Mesenchymal stem cell (in vitro differentiated cells and primary cell): Measurements from ENCODE around the gene IFIT5.
A peak's percentile ranks its signal among the peaks of the same experiment; 100 is the strongest.

Experiments
- DNase-seq: peaks from one replicate; pipeline ENCODE4 v3.0.0-alpha.2; 2013
- H2AFZ ChIP-seq: one replicate; pipeline ENCODE4 v1.6.1; 2013; ENCODE audit warnings: low read depth, mild to moderate bottlenecking, control low read depth, inconsistent platforms, low read length, moderate library complexity
- H2AK5ac ChIP-seq: 2 replicates; pipeline ENCODE4 v1.6.1; 2013; ENCODE audit warnings: low read length, moderate library complexity, mild to moderate bottlenecking, inconsistent platforms; ENCODE audit not compliant: severe bottlenecking
- H2BK120ac ChIP-seq: one replicate; pipeline ENCODE4 v1.6.1; 2013; ENCODE audit warnings: low read depth, mild to moderate bottlenecking, inconsistent platforms, low read length, moderate library complexity
- H2BK12ac ChIP-seq, 2 experiments: one replicate each; pipeline ENCODE4 v1.6.1; 2013; ENCODE audit warnings: inconsistent platforms in 2 of 2, low read length in 2 of 2, mild to moderate bottlenecking in 2 of 2, moderate library complexity in 2 of 2, control low read depth in 1 of 2
- H2BK15ac ChIP-seq: one replicate; pipeline ENCODE4 v1.6.1; 2013; ENCODE audit warnings: mild to moderate bottlenecking, low read depth, inconsistent platforms; ENCODE audit not compliant: poor library complexity, severe bottlenecking
- H2BK5ac ChIP-seq: 2 replicates; pipeline ENCODE4 v1.6.1; 2013; ENCODE audit warnings: low read depth, mild to moderate bottlenecking, low read length, control low read depth, inconsistent platforms; ENCODE audit not compliant: poor library complexity, severe bottlenecking
- H3K14ac ChIP-seq, 2 experiments: one replicate each; pipeline ENCODE4 v1.6.1; 2013; ENCODE audit warnings: inconsistent platforms in 2 of 2, low read length in 2 of 2, control low read depth in 1 of 2, mild to moderate bottlenecking in 1 of 2, moderate library complexity in 1 of 2
- H3K18ac ChIP-seq, 2 experiments: one replicate each; pipeline ENCODE4 v1.6.1; 2013; ENCODE audit warnings: inconsistent platforms in 2 of 2, low read length in 2 of 2, control low read depth in 1 of 2, low read depth in 1 of 2, mild to moderate bottlenecking in 1 of 2
- H3K23ac ChIP-seq, 2 experiments: one replicate each; pipeline ENCODE4 v1.6.1; 2013; ENCODE audit warnings: inconsistent platforms in 2 of 2, low read length in 2 of 2, mild to moderate bottlenecking in 2 of 2, moderate library complexity in 2 of 2, control low read depth in 1 of 2
- H3K27ac ChIP-seq: 2 replicates; pipeline ENCODE4 v1.5.1; 2013; ENCODE audit warnings: mild to moderate bottlenecking, moderate library complexity, low read length, control low read depth, inconsistent platforms; ENCODE audit not compliant: poor library complexity, severe bottlenecking
- H3K27me3 ChIP-seq, 2 experiments: 2 replicates each; pipeline versions ENCODE4 v1.6.1 to v1.7.0; 2013; ENCODE audit warnings: low read length in 2 of 2, mild to moderate bottlenecking in 2 of 2, moderate library complexity in 2 of 2, control low read depth in 1 of 2, inconsistent platforms in 1 of 2; ENCODE audit not compliant: control insufficient read depth in 1 of 2, insufficient read depth in 1 of 2
- H3K36me3 ChIP-seq, 2 experiments: 2 replicates each; pipeline versions ENCODE4 v1.6.1 to v1.7.0; 2013; ENCODE audit warnings: low read length in 2 of 2, control low read depth in 1 of 2, inconsistent platforms in 1 of 2, low read depth in 1 of 2, mild to moderate bottlenecking in 1 of 2; ENCODE audit not compliant: insufficient read depth in 2 of 2, control insufficient read depth in 1 of 2
- H3K4ac ChIP-seq, 2 experiments: one replicate each; pipeline ENCODE4 v1.6.1; 2013; ENCODE audit warnings: inconsistent platforms in 2 of 2, low read length in 2 of 2, mild to moderate bottlenecking in 2 of 2, moderate library complexity in 2 of 2, control low read depth in 1 of 2, low read depth in 1 of 2
- H3K4me1 ChIP-seq: 2 replicates; pipeline ENCODE4 v1.6.1; 2013; ENCODE audit warnings: low read depth, low read length, control low read depth; ENCODE audit not compliant: control insufficient read depth, insufficient read depth
- H3K4me2 ChIP-seq: 2 replicates; pipeline ENCODE4 v1.6.1; 2013; ENCODE audit warnings: low read length, mild to moderate bottlenecking, inconsistent platforms; ENCODE audit not compliant: poor library complexity, severe bottlenecking
- H3K4me3 ChIP-seq, 2 experiments: 2 replicates each; pipeline versions ENCODE4 v1.5.1 to v1.7.0; 2013; ENCODE audit warnings: low read length in 2 of 2, mild to moderate bottlenecking in 2 of 2, control low read depth in 1 of 2, low read depth in 1 of 2; ENCODE audit not compliant: insufficient read depth in 1 of 2
- H3K79me1 ChIP-seq: replicated peaks from 2 replicates; pipeline ENCODE4 v1.6.1; 2013; ENCODE audit warnings: mild to moderate bottlenecking, control low read depth, low read length, inconsistent platforms; ENCODE audit not compliant: poor library complexity, severe bottlenecking
- H3K9ac ChIP-seq: 2 replicates; pipeline ENCODE4 v1.7.0; 2013; ENCODE audit warnings: mild to moderate bottlenecking, low read length, moderate library complexity
- H3K9me3 ChIP-seq: 2 replicates; pipeline ENCODE4 v1.7.0; 2013; ENCODE audit warnings: mild to moderate bottlenecking, low read length; ENCODE audit not compliant: control insufficient read depth
- H4K8ac ChIP-seq: one replicate; pipeline ENCODE4 v1.6.1; 2013; ENCODE audit warnings: inconsistent platforms, mild to moderate bottlenecking, low read length, moderate library complexity
- H4K91ac ChIP-seq: one replicate; pipeline ENCODE4 v1.6.1; 2013; ENCODE audit warnings: mild to moderate bottlenecking, low read length, inconsistent platforms
- WGBS: methylation state at CpG from one replicate; pipeline ENCODE4 v1.1.7; 2013; ENCODE audit warnings: mixed read lengths; 5-methylcytosine and 5-hydroxymethylcytosine counted together

Gene IFIT5

DNA sequence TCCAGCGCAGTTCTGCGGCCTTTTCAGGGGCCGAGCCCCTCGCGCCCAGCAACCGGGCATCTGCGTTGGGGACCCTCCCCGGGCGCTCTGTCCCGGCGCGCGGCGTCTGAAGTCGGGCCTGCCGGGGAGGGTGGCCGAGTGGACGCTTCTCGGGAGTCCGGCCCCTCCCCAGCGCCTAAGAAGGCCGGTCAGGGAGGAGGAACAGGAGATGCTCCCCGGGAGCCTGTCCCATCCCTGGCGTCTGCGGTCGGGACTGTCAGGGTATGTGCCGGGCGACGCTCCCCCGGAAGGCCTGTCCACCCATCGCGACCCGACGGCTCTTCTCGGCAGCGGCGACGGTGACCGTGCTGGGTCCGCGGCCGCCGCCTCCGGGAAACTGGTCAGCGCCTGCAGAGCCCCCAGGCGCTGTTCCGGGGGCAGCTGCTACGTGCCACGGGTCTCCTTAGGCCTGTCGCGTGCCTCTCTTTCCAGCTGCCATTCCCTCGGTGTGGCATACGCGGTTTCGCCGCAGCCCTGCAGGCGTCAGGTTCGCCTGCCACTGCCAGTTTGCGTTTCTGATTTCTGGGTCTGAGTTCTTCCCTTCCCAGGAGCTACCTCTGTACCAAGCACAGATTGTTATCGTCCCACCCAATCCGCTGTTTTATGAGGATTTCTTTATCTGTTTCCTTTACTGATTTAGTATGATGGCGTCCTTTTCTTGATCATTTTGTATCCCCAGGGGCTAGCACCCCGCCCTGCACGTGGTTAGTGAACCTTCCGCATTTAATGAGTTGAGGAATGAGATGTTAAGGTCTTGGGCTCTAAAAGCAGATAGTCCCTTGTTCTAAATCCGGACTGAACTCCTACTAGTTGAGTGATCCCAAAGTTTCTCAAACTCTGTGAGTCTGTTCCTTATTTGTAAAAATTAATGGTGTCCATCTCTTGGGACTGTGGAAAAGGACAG is 782 bp downstream of the IFIT5 start:
- H3K14ac ChIP-seq, result peak overlapping the region; percentile 87 to 97
- peak overlapping the region; percentile 62 for H2AFZ ChIP-seq
- H3K4me3 ChIP-seq, result peak overlapping the region; percentile 77 to 98
- peak overlapping the region; percentile 97 for H3K9ac ChIP-seq
- DNase-seq, result peak; percentile 76
- H3K27me3 ChIP-seq, result no peaks in the 10 kb centered on the region
- H3K27ac ChIP-seq, result peak overlapping the region; percentile 41
- peak overlapping the region in 1 of 2 experiments; percentile 45 for H2BK12ac ChIP-seq
- peak overlapping the region; percentile 89 to 90 for H3K18ac ChIP-seq
- H3K4ac ChIP-seq, result peak overlapping the region; percentile 34 to 82
- peaks cover 10% of the 10 kb centered on the region for H3K79me1 ChIP-seq
- 5% methylated on average over 56 of the region's 66 CpGs for WGBS
- H3K23ac ChIP-seq, result peak overlapping the region in 1 of 2 experiments; percentile 57
- H4K8ac ChIP-seq, result peak overlapping the region; percentile 87
- H2BK120ac ChIP-seq, result peak overlapping the region; percentile 82
- peak overlapping the region; percentile 73 for H2BK15ac ChIP-seq
- H2AK5ac ChIP-seq, result peak overlapping the region; percentile 21
- no peaks in the 10 kb centered on the region for H3K9me3 ChIP-seq
- no peak overlapping the region for H2BK5ac ChIP-seq
- peaks cover 0 to 18% of the 10 kb centered on the region in 2 experiments for H3K36me3 ChIP-seq
- H3K4me2 ChIP-seq, result peak overlapping the region; percentile 69
- H3K4me1 ChIP-seq, result peaks cover 4% of the 10 kb centered on the region
- peak overlapping the region; percentile 84 for H4K91ac ChIP-seq

DNA sequence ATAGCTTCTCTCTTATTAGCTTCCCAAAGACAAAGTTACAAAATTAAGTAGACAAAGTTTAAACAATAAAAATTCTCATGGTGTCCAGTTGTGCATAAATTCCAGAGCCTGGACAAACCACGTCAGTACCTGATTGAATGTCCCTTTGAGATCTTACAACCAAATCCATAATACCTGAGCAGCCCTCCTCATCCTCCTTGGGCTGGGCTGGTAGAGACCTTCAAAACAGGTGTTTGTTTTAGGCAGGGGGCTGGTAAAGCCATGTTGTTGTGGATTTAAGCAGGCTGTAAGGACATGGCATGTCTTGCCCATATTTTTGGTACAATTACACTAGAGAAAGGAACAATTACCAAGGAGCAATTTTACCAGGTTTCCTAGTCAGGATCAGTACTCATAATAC is 2.1 kb downstream of the IFIT5 start:
- no peak overlapping the region for H3K4me3 ChIP-seq

DNA sequence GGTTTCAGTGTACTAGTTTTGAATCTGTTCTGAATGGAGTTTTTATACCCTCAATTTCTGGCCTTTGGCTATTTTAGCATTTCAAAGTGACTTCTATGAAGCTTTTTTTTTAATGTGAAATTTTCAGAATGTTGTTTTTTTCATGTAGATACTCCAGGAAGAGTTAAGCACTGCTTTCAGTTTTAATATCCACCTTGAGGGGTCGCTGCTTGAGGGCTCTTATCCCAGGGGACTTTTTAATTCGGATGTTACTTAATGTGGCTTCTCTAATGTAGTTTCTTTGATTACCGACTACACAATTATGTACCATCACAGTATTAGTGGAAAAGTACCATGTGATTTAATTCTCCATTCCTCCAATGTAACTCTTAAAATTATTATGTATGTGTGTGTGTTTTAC is 5.2 kb downstream of the IFIT5 start:
- peak overlapping the region; percentile 41 for H3K9ac ChIP-seq
- H2AK5ac ChIP-seq, result no peak overlapping the region
- no peak overlapping the region for H3K23ac ChIP-seq
- peaks cover 4% of the 10 kb centered on the region for H3K4me1 ChIP-seq
- no peak overlapping the region for H3K14ac ChIP-seq
- H3K4me2 ChIP-seq, result no peak overlapping the region
- no peak overlapping the region for H3K4ac ChIP-seq
- H3K4me3 ChIP-seq, result peak overlapping the region in 1 of 2 experiments; percentile 31
- no peak overlapping the region for H4K8ac ChIP-seq
- peaks cover 8% of the 10 kb centered on the region for H3K79me1 ChIP-seq
- no CpG with 5 or more reads among the region's 3 CpGs for WGBS
- H3K27ac ChIP-seq, result no peak overlapping the region
- H3K36me3 ChIP-seq, result peaks cover 0 to 35% of the 10 kb centered on the region in 2 experiments
- no peak overlapping the region for H2BK12ac ChIP-seq
- H3K18ac ChIP-seq, result no peak overlapping the region
- no peak overlapping the region for H2BK120ac ChIP-seq
- H4K91ac ChIP-seq, result no peak overlapping the region
- H2BK5ac ChIP-seq, result no peak overlapping the region
- H2AFZ ChIP-seq, result no peak overlapping the region
- no peak overlapping the region for H2BK15ac ChIP-seq
- no peaks in the 10 kb centered on the region for H3K27me3 ChIP-seq
- DNase-seq, result peak; percentile 38
- no peaks in the 10 kb centered on the region for H3K9me3 ChIP-seq

More for the DNA sequence above, 2.1 kb downstream of the IFIT5 start:
- Histone ChIP-seq H3K79me1 (peaks cover 10% of the 10 kb centered on the region), H3K36me3 (peaks cover 0 to 31% of the 10 kb centered on the region in 2 experiments), H3K14ac (no peak overlapping the region), H3K23ac (no peak overlapping the region), H2BK120ac (no peak overlapping the region), H3K27me3 (no peaks in the 10 kb centered on the region), H2BK12ac (no peak overlapping the region), H3K4me2 (no peak overlapping the region), H2AK5ac (no peak overlapping the region), H3K4ac (no peak overlapping the region), H3K27ac (no peak overlapping the region), H3K18ac (no peak overlapping the region), H3K9ac (no peak overlapping the region), H2BK15ac (no peak overlapping the region), H3K9me3 (no peaks in the 10 kb centered on the region), H2AFZ (no peak overlapping the region), H2BK5ac (no peak overlapping the region), H4K8ac (no peak overlapping the region), H3K4me1 (peaks cover 4% of the 10 kb centered on the region), H4K91ac (no peak overlapping the region)
- WGBS, result 100% methylated on average over 1 of the region's 1 CpG
- no peak for DNase-seq

DNA sequence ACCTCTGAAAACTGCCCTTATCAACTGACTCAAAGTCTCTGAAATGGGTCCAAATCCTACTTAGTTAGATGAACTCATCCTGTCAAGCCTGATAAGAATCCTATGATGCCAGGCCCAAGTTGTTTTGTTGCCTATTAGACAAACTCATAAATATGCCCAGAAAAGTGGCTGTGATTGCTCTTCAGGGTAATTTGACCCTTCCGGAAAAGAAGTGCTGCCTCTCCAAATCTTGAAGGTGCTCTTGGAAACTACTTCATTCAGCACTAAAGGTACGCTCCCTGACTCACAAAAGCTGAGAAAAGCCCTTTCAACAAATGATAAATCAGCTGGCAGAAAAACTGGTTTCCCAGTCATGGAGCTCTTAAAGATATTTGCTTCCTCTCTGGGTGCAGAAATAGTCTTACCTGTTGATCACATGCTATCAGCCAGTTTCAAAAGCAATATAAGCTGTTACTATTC is 6.7 kb downstream of the IFIT5 start:
- no peak for DNase-seq
- no peak overlapping the region for H3K9ac ChIP-seq
- no peaks in the 10 kb centered on the region for H3K4me1 ChIP-seq
- WGBS, result 95% methylated on average over 2 of the region's 2 CpGs
- no peaks in the 10 kb centered on the region for H3K9me3 ChIP-seq
- H2BK5ac ChIP-seq, result no peak overlapping the region
- no peak overlapping the region for H3K27ac ChIP-seq
- no peak overlapping the region for H3K14ac ChIP-seq
- no peak overlapping the region for H2BK120ac ChIP-seq
- no peak overlapping the region for H3K4me2 ChIP-seq
- no peak overlapping the region for H2BK12ac ChIP-seq
- H2BK15ac ChIP-seq, result no peak overlapping the region
- no peak overlapping the region for H3K23ac ChIP-seq
- no peak overlapping the region for H4K91ac ChIP-seq
- H4K8ac ChIP-seq, result no peak overlapping the region
- no peak overlapping the region for H2AFZ ChIP-seq
- no peak overlapping the region for H3K4ac ChIP-seq
- peaks cover 2% of the 10 kb centered on the region for H3K79me1 ChIP-seq
- peaks cover 0 to 35% of the 10 kb centered on the region in 2 experiments for H3K36me3 ChIP-seq
- no peaks in the 10 kb centered on the region for H3K27me3 ChIP-seq
- no peak overlapping the region for H3K4me3 ChIP-seq
- no peak overlapping the region for H2AK5ac ChIP-seq
- H3K18ac ChIP-seq, result no peak overlapping the region
